GM19240 (cell line): ENCODE data around the gene SNX1.
"Not testable (repeated sequence)": the region's sequence is repeated elsewhere in the genome, so short reads cannot be mapped to it uniquely, and the experiment has no call there.

Experiments used
- DNase-seq: peaks from one replicate; pipeline ENCODE4 v3.0.0; 2011; ENCODE audit warnings: low spot score; ENCODE audit not compliant: insufficient read length

The SNX1 gene

GRCh38 chr15:64072812-64073211, 23.0 kb upstream of the SNX1 start:
- DNase-seq: no peak

GRCh38 chr15:64073496-64073895, 22.3 kb upstream of the SNX1 start:
- DNase-seq: not testable (repeated sequence)

- DNase-seq: no peak
These were observed 13.0 kb upstream of the SNX1 start for GRCh38 chr15:64082757-64083156.

- peak; percentile 36 for DNase-seq
These were observed 6.1 kb upstream of the SNX1 start for GRCh38 chr15:64089543-64090280.

- no peak for DNase-seq
These were observed 5.3 kb upstream of the SNX1 start for GRCh38 chr15:64090527-64090926.

GRCh38 chr15:64092075-64092820, 3.5 kb upstream of the SNX1 start:
- DNase-seq: no peak

- DNase-seq: no peak
These were observed 2.7 kb upstream of the SNX1 start for GRCh38 chr15:64092864-64093626.

- peak; percentile 54 for DNase-seq
These were observed 2.0 kb upstream of the SNX1 start, which contains the start of gene CIAO2A for GRCh38 chr15:64093627-64094417. Gene CIAO2A, minus strand, starts transcription at chr15:64093838. Its CDS starts 70 bp downstream, at chr15:64093768.

GRCh38 chr15:64095431-64095794, 369 bp upstream of the SNX1 start:
- DNase-seq: no peak

- DNase-seq: no peak
These were observed 1.0 kb downstream of the SNX1 start for GRCh38 chr15:64096668-64097384.

GRCh38 chr15:64099379-64099778, 3.6 kb downstream of the SNX1 start:
- no peak for DNase-seq

- no peak for DNase-seq
These were observed 5.2 kb downstream of the SNX1 start for GRCh38 chr15:64100958-64101357.

GRCh38 chr15:64102497-64102896, 6.7 kb downstream of the SNX1 start:
- no peak for DNase-seq

- DNase-seq: no peak
These were observed 9.4 kb downstream of the SNX1 start for GRCh38 chr15:64105113-64105704.

- no peak for DNase-seq
These were observed 11.6 kb downstream of the SNX1 start for GRCh38 chr15:64107337-64107736.

- not testable (repeated sequence) for DNase-seq
These were observed 14.4 kb downstream of the SNX1 start for GRCh38 chr15:64110108-64110701.

- DNase-seq: no peak
These were observed 15.3 kb downstream of the SNX1 start for GRCh38 chr15:64110950-64111678.

GRCh38 chr15:64111679-64112050, 15.9 kb downstream of the SNX1 start:
- DNase-seq: no peak
